Astrocyte (in vitro differentiated cells and primary cell): ENCODE data around the gene MSX1.

ENCODE experiments used
- CTCF ChIP-seq: IDR thresholded peaks from 2 replicates; pipeline ENCODE4 v1.5.1; 2011; ENCODE audit warnings: low read depth, mild to moderate bottlenecking, inconsistent platforms, low read length, moderate library complexity; ENCODE audit not compliant: insufficient read depth
- EZH2 ChIP-seq: IDR thresholded peaks from 2 replicates; pipeline ENCODE4 v1.6.1; 2012; ENCODE audit warnings: mild to moderate bottlenecking, low read length, inconsistent platforms; ENCODE audit not compliant: insufficient read depth

GRCh38 chr4:4861390-4862018, 2.0 kb downstream of the MSX1 start:
- TF ChIP-seq CTCF = no peak
- no peak for TF ChIP-seq EZH2
